GM18507 (cell line): ENCODE results near the gene CIART.
"Not testable (repeated sequence)": the region's sequence is repeated elsewhere in the genome, so short reads cannot be mapped to it uniquely, and the experiment has no call there.

Experiments used
- DNase-seq: peaks from one replicate; pipeline ENCODE4 v3.0.0; 2011; ENCODE audit warnings: low read depth; ENCODE audit not compliant: insufficient read length; ENCODE audit errors: extremely low spot score
- FAIRE-seq: peaks from 2 replicates; lab custom pipeline; 2011; peaks lifted over from hg19 to GRCh38; lab: Jason Lieb, UNC

Gene CIART

GRCh38 chr1:150281758-150282557 is at the start of gene CIART:
Gene CIART, plus strand, starts transcription at chr1:150282554. Its CDS starts 714 bp downstream, at chr1:150283268.
- no peak for DNase-seq
- FAIRE-seq: peak; percentile 69

GRCh38 chr1:150232921-150233320 is 49.4 kb upstream of the CIART start:
- DNase-seq, FAIRE-seq: not testable (repeated sequence)

GRCh38 chr1:150233359-150234308 is 48.7 kb upstream of the CIART start:
- no peak for FAIRE-seq
- no peak for DNase-seq

GRCh38 chr1:150234309-150234565 is 48.1 kb upstream of the CIART start:
- DNase-seq (no peak), FAIRE-seq (no peak)

- peak; percentile 89 for FAIRE-seq
Observed at GRCh38 chr1:150234566-150235293, 47.6 kb upstream of the CIART start.

GRCh38 chr1:150235294-150235851 is 47.0 kb upstream of the CIART start:
- DNase-seq: no peak
- FAIRE-seq: no peak

More at GRCh38 chr1:150234566-150235293, 47.6 kb upstream of the CIART start:
- DNase-seq: peak; percentile 62

- FAIRE-seq (peak; percentile 95), DNase-seq (peak; percentile 87)
Observed at GRCh38 chr1:150235852-150236613, 46.3 kb upstream of the CIART start, which contains the start of gene ANP32E. Gene ANP32E, minus strand, starts transcription at chr1:150236112. Its CDS starts 326 bp downstream, at chr1:150235786.

GRCh38 chr1:150236614-150237100 is 45.7 kb upstream of the CIART start:
- DNase-seq (no peak), FAIRE-seq (no peak)

GRCh38 chr1:150237176-150237575 is 45.2 kb upstream of the CIART start:
- DNase-seq, FAIRE-seq: not testable (repeated sequence)

- DNase-seq: no peak
- FAIRE-seq: no peak
Observed at GRCh38 chr1:150237746-150238145, 44.6 kb upstream of the CIART start.

GRCh38 chr1:150243003-150243402 is 39.4 kb upstream of the CIART start:
- no peak for DNase-seq

GRCh38 chr1:150249936-150250335 is 32.4 kb upstream of the CIART start:
- peak; percentile 31 for FAIRE-seq
- no peak for DNase-seq

More at GRCh38 chr1:150243003-150243402, 39.4 kb upstream of the CIART start:
- FAIRE-seq: no peak

- FAIRE-seq: no peak
- no peak for DNase-seq
Observed at GRCh38 chr1:150256198-150256553, 26.2 kb upstream of the CIART start.

GRCh38 chr1:150256554-150257341 is 25.6 kb upstream of the CIART start:
- DNase-seq: no peak
- FAIRE-seq: no peak

GRCh38 chr1:150257624-150258585 is 24.4 kb upstream of the CIART start, which contains the start of gene CA14:
Gene CA14, plus strand, starts transcription at chr1:150257774. Its CDS starts 355 bp downstream, at chr1:150258129.
- FAIRE-seq: no peak
- no peak for DNase-seq

GRCh38 chr1:150259217-150259616 is 23.1 kb upstream of the CIART start:
- no peak for FAIRE-seq

More at GRCh38 chr1:150259217-150259616, 23.1 kb upstream of the CIART start:
- no peak for DNase-seq
